ENCODE measurements around the gene MRPS22.

- TF ChIP-seq, protein P1, sequence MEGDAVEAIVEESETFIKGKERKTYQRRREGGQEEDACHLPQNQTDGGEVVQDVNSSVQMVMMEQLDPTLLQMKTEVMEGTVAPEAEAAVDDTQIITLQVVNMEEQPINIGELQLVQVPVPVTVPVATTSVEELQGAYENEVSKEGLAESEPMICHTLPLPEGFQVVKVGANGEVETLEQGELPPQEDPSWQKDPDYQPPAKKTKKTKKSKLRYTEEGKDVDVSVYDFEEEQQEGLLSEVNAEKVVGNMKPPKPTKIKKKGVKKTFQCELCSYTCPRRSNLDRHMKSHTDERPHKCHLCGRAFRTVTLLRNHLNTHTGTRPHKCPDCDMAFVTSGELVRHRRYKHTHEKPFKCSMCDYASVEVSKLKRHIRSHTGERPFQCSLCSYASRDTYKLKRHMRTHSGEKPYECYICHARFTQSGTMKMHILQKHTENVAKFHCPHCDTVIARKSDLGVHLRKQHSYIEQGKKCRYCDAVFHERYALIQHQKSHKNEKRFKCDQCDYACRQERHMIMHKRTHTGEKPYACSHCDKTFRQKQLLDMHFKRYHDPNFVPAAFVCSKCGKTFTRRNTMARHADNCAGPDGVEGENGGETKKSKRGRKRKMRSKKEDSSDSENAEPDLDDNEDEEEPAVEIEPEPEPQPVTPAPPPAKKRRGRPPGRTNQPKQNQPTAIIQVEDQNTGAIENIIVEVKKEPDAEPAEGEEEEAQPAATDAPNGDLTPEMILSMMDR (IDR thresholded peaks at IDR 0.05) = no peak
- TF ChIP-seq POLR2A (IDR thresholded peaks at IDR 0.05) = no peak
Observed at GRCh38 chr3:139340784-139341183, 3.0 kb upstream of the MRPS22 start.

Measured in testis (tissue), 2 donors.